Inflammatory macrophage treated with lipopolysaccharide for 1 hour (primary cell): ENCODE results near the gene CLCNKB.
"Not testable (repeated sequence)": the region's sequence is repeated elsewhere in the genome, so short reads cannot be mapped to it uniquely, and the experiment has no call there.

Experiments
- DNase-seq, 2 donors: peaks; one replicate each; pipeline ENCODE4 v3.0.0-alpha.2; 2020 to 2022

CLCNKB gene

DNA sequence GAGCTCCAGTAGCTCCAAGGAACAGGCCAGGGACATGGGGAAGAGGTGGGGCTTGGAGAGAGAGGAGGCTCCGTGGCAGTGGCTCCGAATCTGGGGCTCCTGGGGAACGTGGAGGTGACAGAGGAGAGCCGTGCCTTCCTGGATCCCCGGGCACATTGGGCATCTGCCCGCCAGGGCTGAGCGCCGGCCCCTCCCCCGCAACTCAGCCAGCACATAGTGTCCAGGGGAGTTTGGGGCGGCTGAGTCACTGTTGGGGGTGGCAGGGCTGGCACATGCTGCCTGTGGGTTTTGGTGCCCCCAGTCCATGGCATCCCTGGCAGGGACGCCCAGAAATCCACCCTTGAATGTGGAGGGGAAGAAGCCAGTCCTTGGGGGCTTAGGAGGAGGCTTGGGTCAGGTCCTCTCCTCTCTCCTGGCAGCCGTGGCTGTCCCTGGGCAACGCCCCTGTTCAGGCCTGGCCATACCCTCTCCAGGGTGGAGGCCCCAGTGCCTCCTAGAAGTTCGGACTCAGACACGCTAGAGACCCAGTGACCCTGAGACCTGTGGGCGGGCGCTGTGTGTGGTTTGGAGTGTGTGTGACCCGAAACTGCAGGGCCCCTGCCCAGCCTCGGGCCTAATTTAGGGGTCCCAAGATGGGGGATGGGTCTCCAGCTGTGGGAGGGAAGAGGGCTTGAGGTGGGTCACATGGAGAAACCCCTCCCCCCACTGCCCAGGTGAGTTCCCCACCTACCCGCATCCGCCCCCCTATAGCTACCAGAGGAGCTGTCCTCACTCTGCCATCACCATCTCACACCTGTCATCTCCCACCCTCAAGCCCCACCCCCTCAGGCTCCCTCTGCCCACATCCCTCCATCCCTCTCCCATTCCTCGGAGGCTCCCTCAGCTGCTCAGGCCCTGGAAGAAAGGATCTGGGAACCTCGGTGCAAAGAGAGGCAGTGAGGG lies 27.4 kb upstream of the CLCNKB start:
- DNase-seq = no peak

DNA sequence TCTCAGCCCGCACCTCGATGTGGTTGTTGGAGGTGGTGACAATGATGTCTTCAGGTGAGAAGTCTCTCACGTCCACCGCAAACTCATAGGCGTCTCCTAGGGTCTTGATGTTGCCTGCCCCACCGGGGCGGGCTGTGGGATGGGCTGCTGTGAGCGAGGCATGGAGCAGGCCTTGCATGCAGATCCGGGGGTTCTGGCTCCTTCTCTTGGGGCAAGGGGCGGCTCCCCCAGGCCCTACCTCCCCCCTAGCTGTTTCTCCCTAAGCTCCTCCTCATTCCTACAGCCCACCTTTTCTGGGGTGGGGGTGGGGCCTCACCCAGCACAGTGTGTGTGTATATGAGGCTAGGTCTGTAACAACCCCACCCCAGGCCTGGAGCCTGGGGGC lies 26.5 kb upstream of the CLCNKB start:
- DNase-seq = no peak

DNA sequence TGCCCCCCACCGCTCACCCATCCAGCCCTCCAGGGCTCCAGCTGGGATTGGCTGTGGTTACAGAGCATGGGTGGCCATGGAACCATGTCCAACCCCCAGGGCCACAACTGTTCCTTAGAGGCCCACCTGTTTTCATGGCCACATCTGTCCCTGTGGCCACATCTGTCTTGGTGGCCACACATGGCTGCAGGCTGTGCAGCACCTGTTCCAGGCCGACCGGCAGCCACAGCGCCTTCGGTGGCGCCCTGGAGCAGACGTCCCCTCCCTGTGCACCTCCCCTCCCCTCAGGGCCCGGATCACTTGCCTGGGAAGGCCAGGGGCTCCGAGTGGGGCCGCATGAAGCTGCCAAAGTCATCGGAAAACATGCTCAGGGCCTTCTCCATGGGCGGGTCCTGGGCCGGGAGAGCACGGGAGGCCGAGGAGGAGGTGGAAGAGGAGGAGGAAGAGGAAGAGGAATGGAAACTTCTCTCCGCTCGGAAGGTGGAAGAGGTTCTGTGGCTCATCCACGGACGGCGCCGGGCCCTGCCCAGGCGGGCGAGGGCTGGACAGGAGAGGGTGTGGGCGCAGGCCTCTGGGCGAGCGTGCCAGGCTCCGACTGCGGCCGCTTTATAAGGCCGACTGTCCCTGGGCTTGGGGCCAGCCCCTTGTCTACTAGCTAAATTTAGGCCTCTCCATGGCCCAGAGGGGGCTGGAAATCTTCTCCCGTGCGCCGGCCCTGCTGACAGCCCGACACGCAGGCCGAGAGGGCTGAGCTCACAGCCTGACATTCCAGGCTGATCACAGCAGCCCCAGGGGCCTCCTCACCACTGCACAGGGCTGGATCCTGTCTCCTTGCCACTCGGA lies 25.9 kb upstream of the CLCNKB start, which contains the start of gene HSPB7:
Gene HSPB7 (minus strand): TSS at position 583 of the 843 bp plus-strand sequence. CDS start 80 bp downstream, at position 503.
- no peak for DNase-seq

DNA sequence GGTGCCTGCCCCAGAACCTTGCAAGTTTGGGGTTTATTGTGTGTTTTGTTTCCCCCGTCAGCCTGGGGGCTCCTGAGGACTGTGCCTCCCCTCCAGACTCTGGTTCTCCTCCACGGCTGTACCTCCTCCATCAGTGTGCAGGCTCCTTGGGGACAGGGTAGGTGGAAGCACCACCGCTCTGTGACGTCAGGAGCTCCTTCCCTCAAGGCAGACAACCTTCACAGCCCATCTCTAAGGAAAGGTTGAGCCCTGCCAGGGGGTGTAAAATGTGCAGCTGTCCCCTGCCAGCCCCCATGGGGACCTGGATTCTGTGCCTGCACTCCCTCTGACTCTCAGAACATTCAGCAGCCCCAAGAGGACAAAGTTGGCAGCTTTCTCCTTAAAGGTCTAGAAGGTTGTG lies 25.3 kb upstream of the CLCNKB start:
- DNase-seq = no peak

DNA sequence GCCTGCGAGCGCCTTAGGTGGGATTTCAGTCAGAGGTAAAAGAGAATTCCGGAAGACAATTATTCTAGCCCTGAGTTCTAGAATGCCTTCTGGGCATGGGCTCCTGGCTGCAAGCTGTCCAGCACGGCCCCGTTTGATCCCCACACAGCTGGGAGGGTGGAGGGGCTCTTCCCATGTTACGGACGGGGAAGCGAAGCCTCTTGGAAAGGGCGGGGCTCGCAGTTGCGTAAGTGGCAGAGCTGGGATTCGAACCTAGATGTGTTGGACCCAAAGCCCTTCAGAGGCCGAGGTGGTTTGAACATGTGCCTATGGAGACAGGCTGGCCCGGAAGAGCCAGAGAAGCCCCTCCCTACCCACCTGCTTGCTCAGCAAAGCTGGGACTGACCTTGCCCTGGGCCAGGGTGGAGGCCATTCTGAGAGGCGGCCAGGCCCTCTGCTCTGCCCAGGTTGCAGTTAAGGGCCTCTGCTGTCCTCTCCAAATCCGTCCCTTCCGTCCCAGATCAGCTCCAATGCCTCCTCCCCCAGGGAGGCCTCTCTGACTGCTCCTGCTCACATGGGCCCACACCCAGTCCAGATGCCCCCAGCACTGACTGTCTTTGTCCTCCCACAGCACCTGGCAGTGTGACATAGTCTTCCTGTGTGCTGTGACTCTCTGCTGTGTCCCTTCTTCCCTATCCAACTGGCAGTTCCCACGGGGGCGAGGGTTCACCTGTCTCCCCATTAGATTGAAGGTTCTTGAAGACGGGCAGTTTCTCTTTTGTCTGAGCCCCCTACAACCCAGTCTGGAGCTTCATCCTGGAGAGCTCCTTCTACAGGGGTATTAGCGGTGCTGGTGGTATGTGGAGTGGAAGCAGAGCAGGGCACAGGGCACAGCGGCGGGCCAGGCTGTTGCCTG lies 24.6 kb upstream of the CLCNKB start:
- no peak for DNase-seq

DNA sequence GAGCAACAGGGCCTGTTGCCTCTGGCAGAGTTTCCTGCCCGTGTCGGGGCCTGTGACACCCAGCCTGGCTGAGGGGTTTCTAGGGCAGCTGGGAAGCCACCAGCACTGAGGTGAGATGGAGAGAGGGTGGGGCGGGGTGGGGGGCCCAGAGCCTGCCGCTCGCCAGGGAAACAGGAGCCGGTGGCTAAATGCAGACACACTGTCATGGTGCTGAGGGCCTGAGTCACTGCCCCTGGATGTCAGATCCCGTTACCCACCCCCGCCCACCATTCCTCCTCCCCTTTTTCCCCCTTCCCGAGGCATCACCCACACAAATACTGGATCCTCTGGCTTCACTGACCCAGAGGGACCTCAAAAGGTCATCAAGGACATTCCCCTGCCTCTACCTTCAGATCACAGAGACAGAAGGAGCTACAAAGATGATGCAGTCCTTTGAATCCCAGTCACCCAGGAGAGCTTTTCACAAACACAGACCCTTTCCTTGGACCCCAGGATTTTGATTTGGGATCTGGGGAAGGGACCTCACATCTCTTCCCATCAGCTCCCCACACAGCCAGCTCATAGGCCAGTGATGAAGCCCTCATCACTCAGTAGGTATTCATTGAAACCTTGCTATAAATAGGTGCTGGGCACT lies 23.8 kb upstream of the CLCNKB start:
- DNase-seq = no peak

DNA sequence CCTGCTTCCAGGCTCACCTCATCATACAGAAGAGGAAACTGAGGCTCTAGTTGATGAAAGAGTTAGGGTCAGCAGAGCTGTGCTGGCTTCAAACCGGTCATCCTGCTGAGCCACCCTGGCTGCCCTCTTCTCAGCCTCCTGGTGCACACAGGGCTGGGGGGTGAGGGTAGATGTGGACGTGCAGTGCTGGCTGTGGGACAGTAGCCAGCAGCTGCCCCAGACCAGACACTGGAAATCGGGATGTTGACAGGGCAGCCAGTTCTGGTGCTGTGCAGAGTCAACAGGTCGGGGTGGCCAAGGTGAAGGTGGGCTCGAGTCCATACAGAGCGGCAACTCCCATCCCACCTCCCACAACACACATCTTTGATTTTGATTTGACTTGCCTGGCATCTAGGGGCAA lies 23.3 kb upstream of the CLCNKB start:
- no peak for DNase-seq

DNA sequence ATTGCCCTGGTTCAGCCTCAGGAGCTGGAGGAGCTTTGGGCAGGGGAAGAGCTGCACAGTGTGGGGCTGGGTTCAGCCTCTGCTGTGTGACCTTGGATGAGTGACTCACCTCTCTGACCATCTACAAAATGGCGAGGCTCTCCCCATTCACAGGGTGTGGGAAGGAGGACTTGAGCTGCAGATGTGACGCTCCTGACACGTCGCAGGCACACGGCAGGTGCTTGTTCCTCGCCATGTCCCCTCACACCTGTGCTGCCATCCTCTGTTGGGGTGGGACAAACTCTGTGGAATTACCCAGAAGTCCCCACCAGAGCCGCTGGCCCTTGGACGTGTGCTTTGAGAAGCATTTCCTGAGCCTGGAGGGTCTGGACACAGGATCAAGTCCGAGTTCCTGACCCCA lies 22.7 kb upstream of the CLCNKB start:
- not testable (repeated sequence) for DNase-seq

DNA sequence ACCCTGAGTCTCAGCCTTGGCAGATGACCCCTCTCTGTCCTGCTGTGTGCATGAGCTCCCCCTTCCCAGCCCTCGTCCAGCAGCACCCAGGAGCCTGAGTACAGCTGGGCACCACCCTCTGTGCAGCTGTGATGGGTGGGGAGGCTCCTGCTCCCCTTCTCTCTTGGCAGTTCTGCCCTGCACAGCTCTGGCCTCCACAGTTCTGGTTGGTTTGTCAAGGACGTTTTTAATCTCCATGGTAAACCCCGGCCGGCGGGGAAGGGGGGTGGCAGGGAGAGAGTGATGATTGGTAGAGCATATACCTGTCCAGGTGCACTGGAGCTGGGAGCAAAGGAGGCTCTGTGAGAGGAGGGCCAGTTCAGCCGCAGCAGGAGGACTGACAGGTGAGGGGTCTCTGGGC lies 21.9 kb upstream of the CLCNKB start, which contains the start of gene CLCNKA:
Gene CLCNKA (plus strand): TSS at position 356 of the 400 bp plus-strand sequence. CDS start 584 bp downstream, outside the sequence.
- no peak for DNase-seq

DNA sequence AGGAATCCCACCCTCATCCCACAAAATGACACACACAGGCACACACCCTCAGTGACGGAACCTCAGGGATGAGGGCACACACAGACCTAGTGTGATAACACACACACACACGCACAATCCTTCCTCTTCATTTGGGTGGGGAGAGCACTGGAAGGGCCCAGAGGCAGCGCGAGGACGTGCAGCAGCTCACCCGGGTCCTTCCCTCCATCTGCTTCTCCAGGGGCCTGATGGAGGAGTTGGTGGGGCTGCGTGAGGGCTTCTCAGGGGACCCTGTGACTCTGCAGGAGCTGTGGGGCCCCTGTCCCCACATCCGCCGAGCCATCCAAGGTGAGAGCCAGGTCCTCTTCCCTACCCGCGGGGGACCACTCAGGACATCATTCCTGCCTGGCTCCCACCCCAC lies 21.2 kb upstream of the CLCNKB start:
- DNase-seq = no peak

DNA sequence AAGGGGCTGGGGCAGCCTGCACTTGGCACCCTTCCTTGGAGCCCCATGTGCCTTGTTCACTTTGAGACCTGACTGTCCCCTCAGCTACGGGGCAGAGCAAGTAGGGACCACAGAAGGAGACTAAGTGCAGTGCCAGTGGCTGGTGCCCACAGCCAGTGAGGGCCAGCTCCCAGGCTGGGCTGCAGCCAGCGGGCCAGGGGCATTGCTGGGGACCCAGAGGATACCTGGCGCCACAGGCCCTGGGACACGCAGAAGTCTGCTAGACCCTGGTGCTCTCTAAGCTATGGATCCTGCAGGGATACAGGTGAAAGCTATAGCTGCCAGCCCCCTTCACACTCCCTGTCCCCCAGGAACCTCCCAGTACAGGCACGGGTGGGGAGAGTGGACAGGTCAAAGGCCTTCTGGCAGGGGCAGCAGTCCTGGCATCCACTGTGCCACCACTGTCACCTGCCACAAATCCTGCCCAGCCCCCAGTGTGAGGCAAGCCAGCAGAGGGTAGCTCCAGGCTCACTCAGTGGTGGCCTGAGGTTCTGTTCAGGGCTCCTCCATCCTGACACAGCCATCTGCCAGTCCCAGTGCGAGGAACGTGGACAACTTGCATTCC lies 20.4 kb upstream of the CLCNKB start:
- no peak for DNase-seq

DNA sequence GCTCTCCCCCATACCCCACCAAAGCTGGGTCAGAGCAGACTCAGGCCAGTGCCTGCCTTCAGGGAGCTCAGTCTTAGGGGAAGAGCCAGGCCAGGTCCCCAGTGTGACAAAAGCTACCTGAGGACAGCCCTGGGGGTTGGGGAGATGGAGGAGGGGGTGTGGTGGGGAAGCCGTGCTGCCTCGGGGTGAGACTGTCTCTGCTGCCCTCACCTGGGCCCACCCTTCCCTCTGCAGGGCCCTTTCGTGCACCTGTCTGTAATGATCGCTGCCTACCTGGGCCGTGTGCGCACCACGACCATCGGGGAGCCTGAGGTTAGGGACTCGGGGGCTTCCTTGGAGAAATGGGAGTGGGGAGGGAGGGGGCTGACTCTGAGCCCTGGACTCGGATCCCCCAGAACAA lies 17.3 kb upstream of the CLCNKB start:
- DNase-seq = not testable (repeated sequence)

DNA sequence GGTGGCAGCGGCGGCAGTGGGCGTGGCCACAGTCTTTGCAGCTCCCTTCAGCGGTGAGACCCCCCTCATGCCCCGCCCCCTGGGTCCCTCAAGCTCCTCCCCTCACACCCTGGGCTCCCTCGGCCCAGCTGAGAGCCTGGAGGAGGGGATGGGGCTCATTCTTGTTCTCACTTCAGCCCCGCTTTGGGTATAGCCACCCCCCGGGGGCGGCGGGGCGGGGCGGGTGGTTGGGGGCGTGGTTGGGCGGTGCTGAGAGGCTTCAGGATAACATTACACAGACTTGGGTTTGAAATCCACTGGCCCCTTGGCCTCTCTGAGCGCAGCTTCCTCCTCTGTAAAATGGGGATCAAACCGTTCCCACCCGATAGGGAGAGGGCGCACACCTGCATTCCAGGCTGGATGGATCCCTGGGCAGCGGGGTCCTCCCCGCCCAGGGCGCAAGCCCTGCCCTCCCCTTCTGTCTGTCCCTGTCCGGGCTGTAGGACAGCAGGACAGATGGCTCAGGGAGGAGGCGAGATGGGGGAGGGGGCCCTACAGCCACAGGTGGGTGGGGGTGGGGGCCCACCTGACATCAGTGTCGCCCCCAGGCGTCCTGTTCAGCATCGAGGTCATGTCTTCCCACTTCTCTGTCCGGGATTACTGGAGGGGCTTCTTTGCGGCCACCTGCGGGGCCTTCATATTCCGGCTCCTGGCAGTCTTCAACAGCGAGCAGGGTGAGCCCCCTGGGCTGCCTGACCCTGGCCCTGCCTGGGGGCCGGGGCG lies 16.7 kb upstream of the CLCNKB start:
- DNase-seq = no peak

DNA sequence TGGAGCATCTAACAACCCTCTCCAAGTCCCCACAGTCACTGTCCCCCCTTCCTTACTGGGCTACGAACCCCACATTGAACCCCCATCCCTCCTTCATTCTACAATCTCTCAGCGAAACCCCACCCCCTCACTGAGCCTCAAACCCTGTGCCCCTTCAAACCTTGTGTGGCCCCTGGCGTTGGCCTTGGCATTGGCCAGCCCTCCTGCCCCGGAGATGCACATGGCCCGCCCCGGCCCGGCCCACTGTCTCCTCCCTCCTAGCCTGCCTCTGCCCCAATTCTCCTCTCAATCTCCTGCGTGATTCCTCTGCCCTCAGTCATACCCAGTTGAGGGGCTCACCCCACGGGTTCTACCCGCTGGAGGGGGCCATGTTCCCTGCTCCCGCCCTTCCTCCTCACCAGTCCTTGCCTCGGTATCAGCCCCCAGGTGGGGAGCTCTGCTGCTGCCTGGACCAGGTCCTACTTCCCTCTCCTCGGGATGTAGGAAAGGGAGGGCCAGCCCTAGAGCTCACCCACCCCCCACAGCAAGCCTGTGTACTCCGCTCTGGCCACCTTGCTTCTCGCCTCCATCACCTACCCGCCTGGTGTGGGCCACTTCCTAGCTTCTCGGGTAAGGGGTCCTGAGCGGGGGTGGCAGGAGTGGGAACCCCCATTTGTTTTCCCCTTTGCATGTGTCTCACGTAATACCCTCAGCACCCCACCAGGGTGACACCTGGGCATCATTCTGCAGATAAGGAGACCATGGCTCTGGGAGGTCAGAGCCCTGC lies 15.2 kb upstream of the CLCNKB start:
- DNase-seq = no peak

DNA sequence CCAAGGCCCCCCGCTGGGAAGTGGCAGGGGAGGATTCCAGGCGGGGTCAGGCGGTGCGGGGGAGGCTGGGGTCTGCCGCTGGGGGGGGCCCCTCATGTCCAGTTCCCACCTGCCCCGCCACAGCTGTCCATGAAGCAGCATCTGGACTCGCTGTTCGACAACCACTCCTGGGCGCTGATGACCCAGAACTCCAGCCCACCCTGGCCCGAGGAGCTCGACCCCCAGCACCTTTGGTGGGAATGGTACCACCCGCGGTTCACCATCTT lies 14.6 kb upstream of the CLCNKB start:
- DNase-seq = not testable (repeated sequence)

DNA sequence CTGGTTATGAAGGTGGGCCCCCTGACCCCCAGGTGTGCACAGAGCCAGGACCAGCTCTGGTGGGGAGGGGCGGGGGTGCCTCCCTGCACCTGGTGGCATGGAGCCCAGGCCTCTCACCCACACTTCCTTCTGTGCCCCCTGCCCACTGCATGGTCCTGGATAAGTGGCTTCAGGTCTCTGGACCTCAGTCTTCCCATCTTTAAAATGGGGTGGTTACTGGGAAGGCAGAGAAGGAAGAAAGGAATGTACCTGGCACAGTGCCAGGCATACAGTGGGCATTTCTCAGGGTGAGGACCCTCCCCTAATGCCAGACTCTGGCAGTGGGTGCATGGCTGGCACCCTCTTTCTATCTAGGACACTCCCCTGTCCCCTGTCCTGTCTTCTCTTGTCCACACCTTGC lies 14.3 kb upstream of the CLCNKB start:
- no peak for DNase-seq

DNA sequence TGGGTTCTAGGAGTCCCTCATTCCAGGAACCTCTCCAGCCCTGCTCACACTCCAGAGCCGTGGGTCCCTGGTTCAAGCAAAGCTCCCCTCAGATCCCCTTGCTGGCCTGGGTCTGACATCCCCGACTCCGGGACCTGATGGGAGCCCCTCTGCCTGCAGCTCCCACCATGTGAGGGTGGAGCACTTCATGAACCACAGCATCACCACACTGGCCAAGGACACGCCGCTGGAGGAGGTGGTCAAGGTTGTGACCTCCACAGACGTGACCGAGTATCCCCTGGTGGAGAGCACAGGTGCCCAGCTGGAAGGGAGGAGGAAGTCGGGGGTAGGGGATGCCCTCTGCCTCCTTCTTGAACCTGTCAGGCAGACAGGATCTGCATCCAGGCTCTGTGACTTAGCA lies 12.0 kb upstream of the CLCNKB start:
- no peak for DNase-seq

DNA sequence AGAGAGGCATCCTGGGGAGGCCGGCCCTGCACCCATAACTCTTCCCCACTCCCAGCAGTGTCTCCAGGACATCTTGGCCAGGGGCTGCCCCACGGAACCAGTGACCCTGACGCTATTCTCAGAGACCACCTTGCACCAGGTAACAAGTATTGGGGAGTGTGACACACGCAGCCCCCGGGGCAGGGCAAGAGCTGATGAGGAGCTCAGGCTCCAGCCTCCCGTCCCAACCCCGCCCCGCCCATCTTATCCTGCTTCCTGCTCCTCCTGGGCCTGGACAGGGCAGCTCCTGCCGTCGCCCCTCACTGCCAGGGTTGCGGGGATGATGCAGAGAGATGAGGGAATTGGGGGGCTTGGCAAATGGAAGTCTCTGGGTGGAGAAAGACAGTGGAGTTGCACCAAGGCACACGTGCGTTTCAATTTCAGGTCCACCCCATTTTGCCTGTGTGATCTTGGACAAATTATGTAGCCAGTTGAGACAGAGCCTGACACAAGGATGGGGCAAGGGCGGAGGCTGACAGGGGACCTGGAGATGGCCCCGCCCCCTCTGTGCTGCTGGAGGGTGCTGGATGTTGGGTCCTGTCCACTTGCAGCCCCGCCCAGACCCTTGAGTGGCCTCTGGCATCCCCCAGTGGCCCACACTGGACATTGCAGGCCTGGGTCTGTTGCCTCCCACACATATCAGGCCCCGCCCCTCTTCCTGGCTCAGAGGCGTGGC lies 11.0 kb upstream of the CLCNKB start:
- DNase-seq = peak; percentile 68 to 84

DNA sequence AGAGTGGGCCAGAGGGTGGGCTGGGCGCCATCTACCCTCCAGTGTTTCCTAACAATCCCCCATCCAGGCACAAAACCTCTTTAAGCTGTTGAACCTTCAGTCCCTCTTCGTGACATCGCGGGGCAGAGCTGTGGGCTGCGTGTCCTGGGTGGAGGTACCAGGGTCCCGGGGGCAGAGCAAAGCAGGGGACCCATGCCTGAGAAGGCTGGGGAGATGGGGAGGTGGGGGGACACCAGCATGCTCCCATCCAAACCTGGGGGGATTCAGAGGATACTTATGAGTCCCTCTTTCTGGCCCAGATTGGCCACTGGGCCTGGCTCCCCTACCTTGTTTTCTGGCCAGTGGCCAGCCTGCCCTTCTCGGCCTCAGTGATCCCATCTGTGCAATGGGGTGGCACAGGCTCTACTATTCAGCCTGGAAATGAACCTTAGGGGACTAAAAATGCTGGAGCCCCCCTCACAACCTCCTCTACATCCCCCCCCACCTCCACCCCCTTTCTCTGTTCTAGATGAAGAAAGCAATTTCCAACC lies 10.4 kb upstream of the CLCNKB start:
- not testable (repeated sequence) for DNase-seq
